ENCODE data around the gene IFNGR1. TPM values are rescaled to one million over a fixed set of nuclear protein-coding genes. Genes with fewer than 3 reads are reported as not detected.

Gene IFNGR1
- total and polyA plus RNA-seq, 2 experiments from 2014 or later: 22.8 to 23.2 TPM

DNA sequence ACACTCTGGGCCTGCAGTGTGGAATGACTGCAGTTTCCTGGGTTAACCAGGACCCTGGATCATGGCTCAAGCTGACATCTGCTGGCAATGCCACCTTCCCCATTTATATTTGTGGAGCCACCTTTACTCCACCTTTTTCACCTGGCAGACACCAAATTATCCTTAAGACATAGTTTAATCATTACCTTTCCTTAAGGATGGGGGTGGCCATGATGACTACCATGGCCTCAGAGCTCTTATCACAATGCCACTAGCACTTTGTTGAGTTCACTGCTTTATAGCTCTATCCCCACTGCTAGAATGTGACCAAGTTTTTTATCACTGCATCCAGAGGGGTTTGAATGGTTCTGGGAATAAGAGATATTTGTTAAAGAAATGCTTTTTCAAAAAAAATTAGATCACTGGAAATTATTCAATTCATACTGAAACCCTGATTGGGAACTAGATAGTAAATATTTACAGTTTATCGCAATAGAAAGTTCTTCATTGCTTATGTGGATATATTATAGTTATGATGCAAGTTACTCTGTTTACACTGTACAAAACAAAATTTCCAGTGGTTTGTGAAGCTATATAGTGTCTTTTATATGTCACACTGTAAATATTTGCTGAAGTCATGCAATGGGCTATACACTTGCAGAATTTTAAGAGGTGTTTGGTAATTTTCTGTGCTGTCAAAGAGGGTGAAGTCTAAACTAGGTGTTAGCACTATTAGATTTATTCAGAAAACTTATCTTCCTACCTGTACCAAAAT is 37.3 kb upstream of the IFNGR1 start:
- TF ChIP-seq POLR2AphosphoS5 (IDR thresholded peaks at IDR 0.05; ENCODE audit: low read depth): no peak
- no peak for TF ChIP-seq ZNF114 (CRISPR knock-in tag; IDR thresholded peaks at IDR 0.05)
- TF ChIP-seq NANOG (IDR thresholded peaks at IDR 0.05; ENCODE audit: borderline replicate concordance): no peak
- TF ChIP-seq EZH2phosphoT487 (IDR thresholded peaks at IDR 0.05; ENCODE audit: unreplicated experiment): no peak
- no peak for TF ChIP-seq REST (IDR thresholded peaks at IDR 0.05; ENCODE audit: unreplicated experiment)
- TF ChIP-seq CTCF (conservative IDR thresholded peaks at IDR 0.05; ENCODE audit: low read depth in 2 of 2): no peak
- no peak for TF ChIP-seq EZH2 (IDR thresholded peaks at IDR 0.05; ENCODE audit: low read depth, unreplicated experiment)
- Histone ChIP-seq H2AFZ (no peak overlapping the region), H3K9me2 (ENCODE audit: insufficient read depth) (0 out of 2 replicates have a peak, but pooled peaks cover 6% of the 10 kb centered on the region), H3F3A (replicated peaks; ENCODE audit: low read depth) (no peaks in the 10 kb centered on the region), H3K79me2 (replicated peaks; ENCODE audit: insufficient read depth) (no peaks in the 10 kb centered on the region), H3K27ac (ENCODE audit: low read depth) (no peak overlapping the region), H3K4me3 (no peak overlapping the region), H3K36me3 (ENCODE audit: insufficient read depth) (no peaks in the 10 kb centered on the region), H4K20me1 (replicated peaks; ENCODE audit: insufficient read depth) (no peaks in the 10 kb centered on the region), H3K4me1 (ENCODE audit: insufficient read depth) (no peaks in the 10 kb centered on the region), H3K4me2 (no peak overlapping the region), H3K27me3 (ENCODE audit: insufficient read depth) (no peaks in the 10 kb centered on the region)
- Mint-ChIP-seq H3K4me3 (no peak overlapping the region), H3K27me3 (ENCODE audit: insufficient read depth, low read depth, poor library complexity) (no peaks in the 10 kb centered on the region), H3K36me3 (ENCODE audit: low read depth) (peaks cover 16% of the 10 kb centered on the region), H3K9me3 (peaks cover 29% of the 10 kb centered on the region), H3K27ac (no peak overlapping the region), H3K4me1 (peaks cover 6% of the 10 kb centered on the region; the same call in 2 of the 3 replicates)
- ATAC-seq: no peak
- no peak for DNase-seq (ENCODE audit: low spot score)

GRCh38 chr6:137254966-137255365 is 35.8 kb upstream of the IFNGR1 start:
- Histone ChIP-seq H3K4me1 (ENCODE audit: insufficient read depth) (no peaks in the 10 kb centered on the region), H3F3A (replicated peaks; ENCODE audit: low read depth) (no peaks in the 10 kb centered on the region), H3K27ac (ENCODE audit: low read depth) (no peak overlapping the region), H3K79me2 (replicated peaks; ENCODE audit: insufficient read depth) (no peaks in the 10 kb centered on the region), H3K4me2 (no peak overlapping the region), H3K9me2 (ENCODE audit: insufficient read depth) (0 out of 2 replicates have a peak, but pooled peaks cover 6% of the 10 kb centered on the region), H3K27me3 (ENCODE audit: insufficient read depth) (no peaks in the 10 kb centered on the region), H4K20me1 (replicated peaks; ENCODE audit: insufficient read depth) (no peaks in the 10 kb centered on the region), H3K4me3 (no peak overlapping the region), H3K36me3 (ENCODE audit: insufficient read depth) (no peaks in the 10 kb centered on the region), H2AFZ (no peak overlapping the region)
- ATAC-seq (no peak), DNase-seq (ENCODE audit: low spot score) (no peak)
- Mint-ChIP-seq H3K9me3 (peaks cover 29% of the 10 kb centered on the region), H3K36me3 (ENCODE audit: low read depth) (peaks cover 16% of the 10 kb centered on the region), H3K4me1 (peaks cover 6% of the 10 kb centered on the region; the same call in 2 of the 3 replicates), H3K4me3 (no peak overlapping the region), H3K27me3 (ENCODE audit: insufficient read depth, low read depth, poor library complexity) (no peaks in the 10 kb centered on the region), H3K27ac (no peak overlapping the region)
- TF ChIP-seq EZH2 (IDR thresholded peaks at IDR 0.05; ENCODE audit: low read depth, unreplicated experiment) (no peak), ZNF462 (CRISPR knock-in tag; IDR thresholded peaks at IDR 0.05) (no peak), JUNB (IDR thresholded peaks at IDR 0.05; ENCODE audit: unreplicated experiment) (no peak), CREB1 (CRISPR knock-in tag; IDR thresholded peaks at IDR 0.05; ENCODE audit: low read depth) (no peak)
